OCI-LY7 (cell line): ENCODE results near the gene SCLY. TPM values are rescaled to one million over a fixed set of nuclear protein-coding genes. Genes with fewer than 3 reads are reported as not detected.

Experiments used
- BruUV-seq: library from RNA; stranded (reverse); fragments of 400-500 nt; replicated peaks from 2 replicates; lab custom pipeline; 2021; lab: Mats Ljungman, UMichigan
- CTCF ChIA-PET: fragments of 300-600 bp; sonication (Branson Sonifier 250); formaldehyde crosslinking; loops from one replicate; lab custom pipeline; 2022; ENCODE audit warnings: antibody characterized with exemption; ENCODE audit not compliant: unreplicated experiment; lab: Charles Lee
- POLR2A ChIA-PET: fragments of 300-600 bp; sonication (Branson Sonifier 250); formaldehyde crosslinking; loops from one replicate; lab custom pipeline; 2022; ENCODE audit warnings: antibody characterized with exemption; lab: Charles Lee
- DNase-seq: peaks from one replicate; pipeline ENCODE4 v3.0.0-alpha.2; 2015; ENCODE audit warnings: low spot score
- H2AFZ ChIP-seq: fragments of 200-600 bp; sonication (generic), shearing (Covaris generic); 2 replicates; pipeline ENCODE4 v1.6.1; 2014; ENCODE audit warnings: mild to moderate bottlenecking, antibody characterized with exemption, low read length, moderate library complexity
- H3K27ac ChIP-seq: fragments of 200-600 bp; sonication (generic); 2 replicates; pipeline ENCODE4 v1.5.1; 2014; ENCODE audit warnings: mixed run types, low read depth, mild to moderate bottlenecking, moderate library complexity, low read length, inconsistent platforms; ENCODE audit not compliant: poor library complexity, severe bottlenecking
- H3K36me3 ChIP-seq: fragments of 200-600 bp; sonication (generic); 2 replicates; pipeline ENCODE4 v1.6.1; 2014; ENCODE audit warnings: mild to moderate bottlenecking, antibody characterized with exemption, low read length, moderate library complexity, mixed read lengths; ENCODE audit not compliant: insufficient read depth
- H3K4me1 ChIP-seq: fragments of 200-600 bp; sonication (generic); 2 replicates; pipeline ENCODE4 v1.5.1; 2014; ENCODE audit warnings: mild to moderate bottlenecking, low read length; ENCODE audit not compliant: insufficient read depth, poor library complexity, severe bottlenecking
- H3K4me2 ChIP-seq: fragments of 200-600 bp; sonication (generic); 2 replicates; pipeline ENCODE4 v1.6.1; 2014; ENCODE audit warnings: mild to moderate bottlenecking, low read length
- H3K4me3 ChIP-seq: fragments of 200-600 bp; sonication (generic); 2 replicates; pipeline ENCODE4 v1.5.1; 2014; ENCODE audit warnings: mild to moderate bottlenecking, low read depth, low read length; ENCODE audit not compliant: poor library complexity, severe bottlenecking
- H3K79me2 ChIP-seq: fragments of 200-600 bp; sonication (generic); 2 replicates; pipeline ENCODE4 v1.6.1; 2016; ENCODE audit warnings: low read depth, mild to moderate bottlenecking, low read length, moderate library complexity, mixed read lengths; ENCODE audit not compliant: insufficient read depth
- H3K9me2 ChIP-seq: fragments of 200-600 bp; sonication (generic); 2 replicates; pipeline ENCODE4 v1.6.1; 2016; ENCODE audit warnings: mild to moderate bottlenecking, low read length, mixed read lengths; ENCODE audit not compliant: insufficient read depth
- H3K9me3 ChIP-seq: fragments of 200-600 bp; sonication (generic); 2 replicates; pipeline ENCODE4 v1.6.1; 2014; ENCODE audit warnings: mild to moderate bottlenecking, mixed run types, low read length, mixed read lengths
- H4K20me1 ChIP-seq: fragments of 200-600 bp; sonication (generic); 2 replicates; pipeline ENCODE4 v1.6.1; 2014; ENCODE audit warnings: mild to moderate bottlenecking, antibody characterized with exemption, low read length, moderate library complexity, mixed read lengths; ENCODE audit not compliant: insufficient read depth
- EZH2phosphoT487 ChIP-seq: fragments of 200-600 bp; sonication (generic); IDR thresholded peaks from 2 replicates; pipeline ENCODE4 v1.6.1; 2018; ENCODE audit warnings: low read depth, borderline replicate concordance, mild to moderate bottlenecking, mixed run types, antibody characterized with exemption, low read length, moderate library complexity, mixed read lengths
- intact Hi-C: fragments of 100-400 bp; cut with micrococcal nuclease; formaldehyde crosslinking; loops from one replicate; pipeline ENCODE4 v1.10.0; 2022; ENCODE audit not compliant: unreplicated experiment
- total RNA-seq, 2 experiments: library from RNA; depleted of rRNA in 1 of 2; stranded (reverse); fragments of >200 nt in 1 of 2; shearing (Covaris generic) in 1 of 2; gene quantifications; 2 replicates each; pipeline ENCODE4 v1.2.3, GENCODE V29; 2014 to 2022
- TF ChIP-seq, protein P1 (sequence below): fragments of 200-600 bp; sonication (generic); conservative IDR thresholded peaks from 2 replicates; pipeline ENCODE4 v1.5.1; 2014; ENCODE audit warnings: mild to moderate bottlenecking, antibody characterized with exemption, low read length, moderate library complexity, mixed read lengths

The SCLY gene
- total RNA-seq, 2 experiments from 2014 or later, result 29.9 to 41.7 TPM

DNA sequence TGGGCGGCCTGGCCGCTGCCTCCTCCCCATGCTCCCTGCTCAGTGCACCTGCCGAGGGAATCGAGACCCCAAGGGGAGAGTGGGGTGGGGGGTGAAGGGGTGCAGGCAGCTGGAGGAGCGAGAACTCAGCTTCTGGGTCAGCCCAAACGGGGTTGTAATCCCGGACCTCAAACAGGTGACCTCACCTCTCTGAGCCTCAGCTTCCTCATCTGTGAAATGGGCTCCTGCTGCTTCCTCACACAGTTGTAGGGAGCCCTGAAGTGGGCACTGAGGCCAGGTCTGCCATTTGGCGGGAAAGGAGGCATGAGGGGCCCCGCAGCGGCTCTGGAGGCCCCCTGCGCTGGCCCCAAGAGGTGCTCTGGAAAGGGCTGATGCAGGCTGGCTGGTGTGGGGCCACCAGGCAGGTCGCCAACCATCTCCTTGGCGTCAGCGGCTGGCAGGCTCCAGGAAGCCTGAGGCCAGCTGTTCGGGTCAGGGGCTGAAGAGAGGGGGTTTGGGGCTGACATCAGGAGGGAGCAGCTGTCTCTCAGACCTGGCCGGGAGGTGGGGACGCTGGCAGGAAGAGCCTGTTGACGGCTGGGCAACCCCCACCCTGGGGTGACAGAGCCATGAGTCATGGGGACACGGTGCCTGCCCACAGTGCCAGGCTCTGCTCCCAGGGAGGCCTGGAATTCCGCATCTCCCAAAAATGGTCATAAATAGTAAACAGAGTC is 82.6 kb downstream of the SCLY start:
- ChIA-PET CTCF (no interaction called here), POLR2A (no interaction called here)
- H4K20me1 ChIP-seq, result no peaks in the 10 kb centered on the region
- no peak overlapping the region for H2AFZ ChIP-seq
- DNase-seq, result no peak
- H3K4me3 ChIP-seq, result no peak overlapping the region
- H3K79me2 ChIP-seq, result no peaks in the 10 kb centered on the region
- H3K9me2 ChIP-seq, result no peaks in the 10 kb centered on the region
- no TSS peak for BruUV-seq
- TF ChIP-seq EZH2phosphoT487, result no peak
- TF ChIP-seq, protein P1, sequence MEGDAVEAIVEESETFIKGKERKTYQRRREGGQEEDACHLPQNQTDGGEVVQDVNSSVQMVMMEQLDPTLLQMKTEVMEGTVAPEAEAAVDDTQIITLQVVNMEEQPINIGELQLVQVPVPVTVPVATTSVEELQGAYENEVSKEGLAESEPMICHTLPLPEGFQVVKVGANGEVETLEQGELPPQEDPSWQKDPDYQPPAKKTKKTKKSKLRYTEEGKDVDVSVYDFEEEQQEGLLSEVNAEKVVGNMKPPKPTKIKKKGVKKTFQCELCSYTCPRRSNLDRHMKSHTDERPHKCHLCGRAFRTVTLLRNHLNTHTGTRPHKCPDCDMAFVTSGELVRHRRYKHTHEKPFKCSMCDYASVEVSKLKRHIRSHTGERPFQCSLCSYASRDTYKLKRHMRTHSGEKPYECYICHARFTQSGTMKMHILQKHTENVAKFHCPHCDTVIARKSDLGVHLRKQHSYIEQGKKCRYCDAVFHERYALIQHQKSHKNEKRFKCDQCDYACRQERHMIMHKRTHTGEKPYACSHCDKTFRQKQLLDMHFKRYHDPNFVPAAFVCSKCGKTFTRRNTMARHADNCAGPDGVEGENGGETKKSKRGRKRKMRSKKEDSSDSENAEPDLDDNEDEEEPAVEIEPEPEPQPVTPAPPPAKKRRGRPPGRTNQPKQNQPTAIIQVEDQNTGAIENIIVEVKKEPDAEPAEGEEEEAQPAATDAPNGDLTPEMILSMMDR, result no peak
- no peaks in the 10 kb centered on the region for H3K36me3 ChIP-seq
- no peaks in the 10 kb centered on the region for H3K9me3 ChIP-seq
- no peak overlapping the region for H3K27ac ChIP-seq
- intact Hi-C loops, result no loop called here
- H3K4me2 ChIP-seq, result no peak overlapping the region
- peaks cover 17% of the 10 kb centered on the region for H3K4me1 ChIP-seq

DNA sequence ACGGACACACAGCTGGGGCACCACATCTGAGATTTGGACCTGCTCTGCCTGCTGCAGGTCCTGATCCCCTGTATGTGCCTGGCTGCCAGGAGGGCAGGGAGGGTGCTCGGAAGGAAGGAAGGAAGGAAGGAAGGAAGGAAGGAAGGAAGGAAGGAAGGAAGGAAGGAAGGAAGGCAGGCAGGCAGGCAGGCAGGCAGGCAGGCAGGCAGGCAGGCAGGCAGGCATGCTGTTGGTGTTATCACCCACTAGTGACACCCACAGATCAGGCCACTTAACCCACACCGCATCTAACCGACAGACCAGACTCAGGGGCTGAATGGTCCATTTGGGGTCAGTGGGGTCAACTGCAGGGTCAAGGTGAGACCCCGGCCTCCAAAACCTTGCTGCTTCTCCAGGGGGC is 83.5 kb downstream of the SCLY start:
- POLR2A ChIA-PET, result no interaction called here
- H4K20me1 ChIP-seq, result no peaks in the 10 kb centered on the region
- no peaks in the 10 kb centered on the region for H3K79me2 ChIP-seq
- H3K27ac ChIP-seq, result no peak overlapping the region
- no peak overlapping the region for H3K4me2 ChIP-seq
- intact Hi-C loops, result no loop called here
- H3K9me2 ChIP-seq, result no peaks in the 10 kb centered on the region
- H3K9me3 ChIP-seq, result no peaks in the 10 kb centered on the region
- no TSS peak for BruUV-seq
- H2AFZ ChIP-seq, result no peak overlapping the region
- H3K4me1 ChIP-seq, result peaks cover 9% of the 10 kb centered on the region
- H3K36me3 ChIP-seq, result no peaks in the 10 kb centered on the region
- TF ChIP-seq, protein P1, result no peak
- TF ChIP-seq EZH2phosphoT487, result no peak
- CTCF ChIA-PET, result no interaction called here
- no peak for DNase-seq
- no peak overlapping the region for H3K4me3 ChIP-seq

DNA sequence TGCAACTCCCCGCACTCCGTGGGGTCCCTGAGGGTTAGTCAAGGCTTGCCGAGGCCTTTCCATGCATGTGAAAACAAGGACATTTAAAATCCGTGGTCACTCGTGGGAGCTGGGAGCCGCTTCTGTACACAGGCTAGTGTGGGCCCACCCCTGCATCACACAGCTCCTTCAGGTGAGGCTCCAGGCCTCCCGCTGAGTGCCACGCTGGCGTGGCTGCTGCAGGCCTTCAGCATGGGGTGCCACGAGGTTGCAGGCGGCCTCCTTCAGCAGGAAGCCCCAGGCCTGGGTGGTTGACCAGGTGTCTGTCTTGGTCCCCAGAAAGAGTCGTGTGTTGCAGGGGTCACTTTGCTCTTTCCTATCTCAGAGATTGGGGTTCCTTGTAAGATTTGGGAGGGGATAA is 84.2 kb downstream of the SCLY start:
- ChIA-PET CTCF (no interaction called here), POLR2A (no interaction called here)
- H3K4me3 ChIP-seq, result no peak overlapping the region
- DNase-seq, result no peak
- no TSS peak for BruUV-seq
- no peak overlapping the region for H3K27ac ChIP-seq
- no peaks in the 10 kb centered on the region for H3K9me2 ChIP-seq
- H3K9me3 ChIP-seq, result no peaks in the 10 kb centered on the region
- H3K4me1 ChIP-seq, result peaks cover 7% of the 10 kb centered on the region
- H3K4me2 ChIP-seq, result no peak overlapping the region
- H2AFZ ChIP-seq, result no peak overlapping the region
- no peak for TF ChIP-seq EZH2phosphoT487
- TF ChIP-seq, protein P1, result no peak
- H3K36me3 ChIP-seq, result no peaks in the 10 kb centered on the region
- intact Hi-C loops, result no loop called here
- no peaks in the 10 kb centered on the region for H4K20me1 ChIP-seq
- H3K79me2 ChIP-seq, result no peaks in the 10 kb centered on the region
